HG02798 (cell line): ENCODE results near the gene CCL17.
"Not testable (repeated sequence)": the region's sequence is repeated elsewhere in the genome, so short reads cannot be mapped to it uniquely, and the experiment has no call there.

ENCODE experiments used
- ATAC-seq: cut with Tn5 transposase; IDR thresholded peaks from one replicate; pipeline ENCODE4 v1.9.1; 2021; ENCODE audit warnings: mild to moderate bottlenecking; ENCODE audit not compliant: unreplicated experiment, poor library complexity

CCL17 gene

GRCh38 chr16:57403965-57404817 is at the start of gene CCL17:
TSS of gene CCL17 (plus strand) at chr16:57404767. CDS start at chr16:57413933, 9,166 bp downstream.
- ATAC-seq: no peak

GRCh38 chr16:57355898-57356414 is 48.6 kb upstream of the CCL17 start:
- ATAC-seq: no peak

GRCh38 chr16:57356547-57356946 is 48.0 kb upstream of the CCL17 start:
- no peak for ATAC-seq

GRCh38 chr16:57357330-57358085 is 47.1 kb upstream of the CCL17 start:
- ATAC-seq: peak; percentile 47

- no peak for ATAC-seq
Measured at GRCh38 chr16:57358086-57358420, 46.5 kb upstream of the CCL17 start.

GRCh38 chr16:57358527-57359095 is 46.0 kb upstream of the CCL17 start, which contains the start of gene CCL22:
TSS of gene CCL22 (plus strand) at chr16:57358783. CDS start at chr16:57358817, 34 bp downstream.
- peak; percentile 52 for ATAC-seq

- no peak for ATAC-seq
Measured at GRCh38 chr16:57360321-57360935, 44.1 kb upstream of the CCL17 start.

- ATAC-seq: no peak
Measured at GRCh38 chr16:57361404-57361803, 43.2 kb upstream of the CCL17 start.

- no peak for ATAC-seq
Measured at GRCh38 chr16:57364143-57364542, 40.4 kb upstream of the CCL17 start.

- ATAC-seq: no peak
Measured at GRCh38 chr16:57366544-57367040, 38.0 kb upstream of the CCL17 start.

- ATAC-seq: no peak
Measured at GRCh38 chr16:57367116-57367752, 37.3 kb upstream of the CCL17 start.

GRCh38 chr16:57371494-57372371 is 32.8 kb upstream of the CCL17 start:
- ATAC-seq: no peak

- ATAC-seq: no peak
Measured at GRCh38 chr16:57372372-57373116, 32.0 kb upstream of the CCL17 start, which contains the start of gene CX3CL1. TSS of gene CX3CL1 (plus strand) at chr16:57372490. CDS start at chr16:57372569, 79 bp downstream.

GRCh38 chr16:57373117-57373947 is 31.2 kb upstream of the CCL17 start:
- no peak for ATAC-seq

GRCh38 chr16:57374067-57374534 is 30.5 kb upstream of the CCL17 start:
- ATAC-seq: no peak

GRCh38 chr16:57374925-57375465 is 29.6 kb upstream of the CCL17 start:
- ATAC-seq: not testable (repeated sequence)

GRCh38 chr16:57376313-57376818 is 28.2 kb upstream of the CCL17 start:
- no peak for ATAC-seq
